Type B pancreatic cell (in vitro differentiated cells): ENCODE measurements around the gene SGK1. TPM values are rescaled to one million over a fixed set of nuclear protein-coding genes. Genes with fewer than 3 reads are reported as not detected.

Source experiments
- DNase-seq: peaks from one replicate; pipeline ENCODE4 v3.0.0; 2021; ENCODE audit warnings: mixed read lengths; ENCODE audit not compliant: unreplicated experiment; ENCODE audit errors: extremely low spot score
- H3K27ac Mint-ChIP-seq: 2 replicates; pipeline ENCODE4 v1.8.0; 2021; ENCODE audit warnings: mild to moderate bottlenecking, mixed read lengths
- H3K27me3 Mint-ChIP-seq: 2 replicates; pipeline ENCODE4 v1.8.0; 2021; ENCODE audit warnings: mixed read lengths
- H3K36me3 Mint-ChIP-seq: 2 replicates; pipeline ENCODE4 v1.8.0; 2021; ENCODE audit warnings: mixed read lengths
- H3K4me1 Mint-ChIP-seq: one replicate; pipeline ENCODE4 v1.8.0; 2021; ENCODE audit warnings: mixed read lengths; ENCODE audit not compliant: unreplicated experiment
- H3K4me3 Mint-ChIP-seq: 2 replicates; pipeline ENCODE4 v1.8.0; 2021; ENCODE audit warnings: mild to moderate bottlenecking, mixed read lengths
- H3K9me3 Mint-ChIP-seq: 2 replicates; pipeline ENCODE4 v1.8.0; 2021; ENCODE audit warnings: mixed read lengths
- total RNA-seq: library from RNA; stranded (reverse); gene quantifications from 2 replicates; pipeline ENCODE4 v1.2.1, GENCODE V29; 2021; ENCODE audit warnings: low replicate concordance
- TF ChIP-seq, protein P1 (sequence below): fragments of 200-600 bp; sonication (generic); conservative IDR thresholded peaks from 2 replicates; pipeline ENCODE4 v1.5.0; 2021; ENCODE audit warnings: antibody characterized with exemption, mild to moderate bottlenecking

The SGK1 gene
- total RNA-seq, 1 donor from 2014 or later = 52.6 TPM

DNA sequence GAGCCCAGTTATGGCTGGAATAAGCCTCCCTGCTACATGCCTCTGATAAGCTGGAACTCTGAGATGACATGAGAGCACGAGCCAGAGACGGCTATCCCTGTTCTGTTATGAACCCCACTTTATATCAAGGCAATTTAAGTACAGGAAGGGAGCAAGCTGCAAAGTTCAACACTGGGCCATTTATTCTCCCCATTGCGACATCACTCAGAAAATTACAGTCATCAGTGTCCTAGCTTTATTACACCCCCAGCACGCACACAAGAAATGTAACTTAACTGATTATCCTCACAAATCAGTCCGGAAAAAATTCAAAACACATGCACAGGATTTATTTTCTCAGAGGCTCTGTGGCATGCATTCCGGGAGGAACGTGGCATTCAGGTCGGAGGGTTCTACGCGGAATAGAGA, 140.2 kb downstream of the SGK1 start:
- TF ChIP-seq, protein P1, sequence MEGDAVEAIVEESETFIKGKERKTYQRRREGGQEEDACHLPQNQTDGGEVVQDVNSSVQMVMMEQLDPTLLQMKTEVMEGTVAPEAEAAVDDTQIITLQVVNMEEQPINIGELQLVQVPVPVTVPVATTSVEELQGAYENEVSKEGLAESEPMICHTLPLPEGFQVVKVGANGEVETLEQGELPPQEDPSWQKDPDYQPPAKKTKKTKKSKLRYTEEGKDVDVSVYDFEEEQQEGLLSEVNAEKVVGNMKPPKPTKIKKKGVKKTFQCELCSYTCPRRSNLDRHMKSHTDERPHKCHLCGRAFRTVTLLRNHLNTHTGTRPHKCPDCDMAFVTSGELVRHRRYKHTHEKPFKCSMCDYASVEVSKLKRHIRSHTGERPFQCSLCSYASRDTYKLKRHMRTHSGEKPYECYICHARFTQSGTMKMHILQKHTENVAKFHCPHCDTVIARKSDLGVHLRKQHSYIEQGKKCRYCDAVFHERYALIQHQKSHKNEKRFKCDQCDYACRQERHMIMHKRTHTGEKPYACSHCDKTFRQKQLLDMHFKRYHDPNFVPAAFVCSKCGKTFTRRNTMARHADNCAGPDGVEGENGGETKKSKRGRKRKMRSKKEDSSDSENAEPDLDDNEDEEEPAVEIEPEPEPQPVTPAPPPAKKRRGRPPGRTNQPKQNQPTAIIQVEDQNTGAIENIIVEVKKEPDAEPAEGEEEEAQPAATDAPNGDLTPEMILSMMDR = no peak
- peaks cover 34% of the 10 kb centered on the region for H3K27me3 Mint-ChIP-seq
- peaks cover 4% of the 10 kb centered on the region for H3K36me3 Mint-ChIP-seq
- no peaks in the 10 kb centered on the region for H3K9me3 Mint-ChIP-seq
- peak overlapping the region; percentile 37 for H3K27ac Mint-ChIP-seq
- peaks cover 39% of the 10 kb centered on the region for H3K4me1 Mint-ChIP-seq
- no peak for DNase-seq
- H3K4me3 Mint-ChIP-seq = peak overlapping the region; percentile 84

DNA sequence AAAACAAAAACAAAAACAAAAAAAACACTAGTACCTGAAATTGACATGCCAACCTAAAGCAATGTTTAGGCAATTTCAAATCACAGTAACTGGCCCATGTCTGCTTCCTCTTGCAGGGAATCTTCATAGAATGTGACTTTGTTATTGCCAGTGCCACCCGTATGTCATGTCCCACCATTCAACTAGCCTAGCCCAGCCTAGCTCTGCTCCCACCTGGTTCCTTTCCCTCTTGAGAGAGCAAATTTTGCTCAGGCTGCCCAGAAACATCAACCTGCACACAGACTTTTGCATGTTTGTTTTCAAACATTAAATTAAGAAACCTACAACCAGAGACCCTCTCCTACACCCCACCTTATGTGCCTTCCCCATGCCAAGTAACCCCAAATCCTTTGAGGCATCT, 140.7 kb downstream of the SGK1 start:
- Mint-ChIP-seq H3K27ac (peak overlapping the region; percentile 37), H3K4me1 (peaks cover 37% of the 10 kb centered on the region)
- TF ChIP-seq, protein P1 = no peak

DNA sequence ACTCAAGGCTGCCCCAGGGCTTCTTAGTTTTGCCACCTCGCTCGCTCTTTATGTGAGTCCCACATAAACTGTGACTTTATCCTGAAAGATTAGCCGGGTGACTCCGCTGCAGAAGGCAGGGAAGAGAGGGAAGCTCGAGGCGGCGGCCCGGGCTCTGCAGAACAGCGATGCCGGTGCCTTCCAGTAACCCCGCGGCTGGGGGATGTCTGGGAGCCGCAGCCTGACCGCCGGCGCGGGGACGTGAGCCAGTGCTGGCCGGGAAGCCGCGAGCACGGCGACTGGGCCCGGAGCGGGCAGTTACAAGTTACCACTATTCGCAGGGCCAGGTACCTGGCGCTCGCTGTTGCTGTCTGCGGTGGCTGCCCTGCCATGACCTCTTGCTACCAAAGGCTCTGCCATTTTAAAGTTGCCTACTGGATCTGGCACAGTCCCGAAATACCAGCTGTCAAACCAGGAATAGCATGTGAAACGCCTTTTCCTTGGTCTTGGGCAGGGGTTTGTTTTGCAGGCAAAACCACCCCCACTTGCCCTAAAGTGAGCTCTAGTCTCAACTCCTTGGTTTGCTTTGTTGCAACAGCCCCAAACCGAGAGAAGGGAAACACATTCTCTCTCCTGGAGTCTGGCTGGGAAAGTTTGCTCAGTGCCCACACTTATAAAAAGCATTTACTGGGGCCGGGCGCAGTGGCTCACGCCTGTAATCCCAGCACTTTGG, 141.5 kb downstream of the SGK1 start:
- DNase-seq = no peak
- Mint-ChIP-seq H3K4me1 (peaks cover 43% of the 10 kb centered on the region), H3K36me3 (peaks cover 16% of the 10 kb centered on the region), H3K27me3 (peaks cover 37% of the 10 kb centered on the region), H3K9me3 (no peaks in the 10 kb centered on the region), H3K27ac (peak overlapping the region; percentile 87), H3K4me3 (peak overlapping the region; percentile 95)
- TF ChIP-seq, protein P1 = no peak

More for the DNA sequence above, 140.7 kb downstream of the SGK1 start:
- DNase-seq = no peak
- peaks cover 9% of the 10 kb centered on the region for H3K36me3 Mint-ChIP-seq
- no peaks in the 10 kb centered on the region for H3K9me3 Mint-ChIP-seq
- peaks cover 34% of the 10 kb centered on the region for H3K27me3 Mint-ChIP-seq
- peak overlapping the region; percentile 84 for H3K4me3 Mint-ChIP-seq

GRCh38 chr6:134175532-134176263, 142.2 kb downstream of the SGK1 start:
- DNase-seq = peak; percentile 76
- Mint-ChIP-seq H3K36me3 (peaks cover 23% of the 10 kb centered on the region), H3K4me1 (peaks cover 50% of the 10 kb centered on the region), H3K4me3 (peak overlapping the region; percentile 95), H3K9me3 (no peaks in the 10 kb centered on the region), H3K27me3 (peaks cover 42% of the 10 kb centered on the region), H3K27ac (peak overlapping the region; percentile 87)
- TF ChIP-seq, protein P1 = no peak

DNA sequence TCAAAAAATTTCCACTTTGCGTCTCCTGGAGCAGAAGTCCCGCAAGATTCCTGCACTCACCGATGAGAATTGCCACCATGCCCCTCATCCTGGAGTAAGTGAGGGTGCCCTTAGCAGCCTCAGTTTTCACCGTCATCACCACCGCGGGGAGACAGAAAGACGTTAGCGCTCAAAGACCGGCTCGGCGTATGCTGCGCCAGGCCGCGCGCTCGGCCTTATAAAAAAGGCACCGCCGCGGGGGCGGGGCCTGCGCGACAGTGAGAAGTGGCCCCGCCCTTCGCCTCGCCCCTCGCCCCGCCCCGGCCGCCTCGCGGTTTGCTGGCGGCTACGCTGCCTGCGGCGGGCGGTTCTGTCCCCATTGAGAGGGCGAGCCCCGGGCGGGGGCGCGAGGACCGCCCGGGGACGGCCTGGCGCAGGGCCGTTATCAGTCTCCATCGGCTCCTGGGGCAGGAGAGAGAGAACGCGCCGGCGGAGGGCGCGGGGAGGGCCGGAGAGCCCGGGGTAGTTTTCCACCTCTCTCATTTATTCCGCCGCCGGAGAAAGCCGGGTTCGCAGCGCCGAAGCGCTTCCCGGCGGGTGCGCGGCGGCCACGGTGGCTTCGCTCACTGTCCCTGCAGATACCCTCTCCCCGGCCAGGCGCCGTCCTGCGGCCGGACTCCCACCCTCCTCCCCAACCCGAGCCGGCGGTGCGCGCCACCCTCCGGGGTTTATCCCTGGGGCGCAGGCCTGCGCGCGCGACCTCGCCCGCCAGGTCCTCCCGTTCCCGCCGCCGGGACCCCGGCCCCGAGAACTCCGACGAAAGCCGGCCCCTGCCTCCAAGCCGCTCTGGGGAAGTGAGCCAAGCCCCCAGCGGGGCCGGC, 143.0 kb downstream of the SGK1 start:
- Mint-ChIP-seq H3K27ac (peak overlapping the region; percentile 88), H3K4me1 (peaks cover 56% of the 10 kb centered on the region)
- peak; percentile 93 for DNase-seq

More for the DNA sequence above, 143.0 kb downstream of the SGK1 start:
- Mint-ChIP-seq H3K27me3 (peaks cover 44% of the 10 kb centered on the region), H3K9me3 (no peaks in the 10 kb centered on the region), H3K36me3 (peaks cover 29% of the 10 kb centered on the region), H3K4me3 (peak overlapping the region; percentile 95)
- TF ChIP-seq, protein P1 = no peak
